GM18870 (cell line): ENCODE data around the gene FGF7.
"Not testable (repeated sequence)": the region's sequence is repeated elsewhere in the genome, so short reads cannot be mapped to it uniquely, and the experiment has no call there.

Experiments
- ATAC-seq: cut with Tn5 transposase; IDR thresholded peaks from one replicate; pipeline ENCODE4 v1.9.1; 2021; ENCODE audit warnings: moderate library complexity; ENCODE audit not compliant: unreplicated experiment

FGF7 gene

GRCh38 chr15:49423021-49423420 is at the start of gene FGF7:
FGF7 (plus strand) TSS chr15:49423242; CDS start chr15:49424298, 1,056 bp downstream.
- no peak for ATAC-seq

- ATAC-seq, result no peak
Observed at GRCh38 chr15:49379996-49380395, 43.0 kb upstream of the FGF7 start.

- no peak for ATAC-seq
Observed at GRCh38 chr15:49380912-49381311, 42.1 kb upstream of the FGF7 start.

GRCh38 chr15:49382394-49382793 is 40.6 kb upstream of the FGF7 start:
- ATAC-seq, result no peak

- ATAC-seq, result no peak
Observed at GRCh38 chr15:49383266-49383665, 39.8 kb upstream of the FGF7 start.

GRCh38 chr15:49387471-49387870 is 35.6 kb upstream of the FGF7 start:
- ATAC-seq, result no peak

- not testable (repeated sequence) for ATAC-seq
Observed at GRCh38 chr15:49402515-49403296, 20.3 kb upstream of the FGF7 start.

- no peak for ATAC-seq
Observed at GRCh38 chr15:49406352-49407118, 16.5 kb upstream of the FGF7 start.

GRCh38 chr15:49410641-49411040 is 12.4 kb upstream of the FGF7 start:
- no peak for ATAC-seq

GRCh38 chr15:49412797-49413196 is 10.2 kb upstream of the FGF7 start:
- ATAC-seq, result no peak

- no peak for ATAC-seq
Observed at GRCh38 chr15:49415149-49415548, 7.9 kb upstream of the FGF7 start.

GRCh38 chr15:49415638-49416037 is 7.4 kb upstream of the FGF7 start:
- no peak for ATAC-seq

- ATAC-seq, result no peak
Observed at GRCh38 chr15:49418811-49419210, 4.2 kb upstream of the FGF7 start.

GRCh38 chr15:49421991-49422390 is 1.1 kb upstream of the FGF7 start:
- ATAC-seq, result peak; percentile 58

GRCh38 chr15:49423901-49424550 is 984 bp downstream of the FGF7 start:
- no peak for ATAC-seq

GRCh38 chr15:49424954-49425353 is 1.9 kb downstream of the FGF7 start:
- ATAC-seq, result no peak

- no peak for ATAC-seq
Observed at GRCh38 chr15:49427372-49427771, 4.3 kb downstream of the FGF7 start.

- no peak for ATAC-seq
Observed at GRCh38 chr15:49428409-49429095, 5.5 kb downstream of the FGF7 start.

GRCh38 chr15:49430046-49430445 is 7.0 kb downstream of the FGF7 start:
- ATAC-seq, result no peak

- ATAC-seq, result no peak
Observed at GRCh38 chr15:49435174-49435573, 12.1 kb downstream of the FGF7 start.

- no peak for ATAC-seq
Observed at GRCh38 chr15:49436751-49437150, 13.7 kb downstream of the FGF7 start.
